Raji (cell line): ENCODE measurements around the gene NCOA7.

Experiments used
- POLR2A ChIP-seq: IDR thresholded peaks from 2 replicates; pipeline ENCODE4 v1.6.1; 2011; ENCODE audit warnings: low read depth, low read length, control low read depth; ENCODE audit not compliant: insufficient read depth

NCOA7 gene

DNA sequence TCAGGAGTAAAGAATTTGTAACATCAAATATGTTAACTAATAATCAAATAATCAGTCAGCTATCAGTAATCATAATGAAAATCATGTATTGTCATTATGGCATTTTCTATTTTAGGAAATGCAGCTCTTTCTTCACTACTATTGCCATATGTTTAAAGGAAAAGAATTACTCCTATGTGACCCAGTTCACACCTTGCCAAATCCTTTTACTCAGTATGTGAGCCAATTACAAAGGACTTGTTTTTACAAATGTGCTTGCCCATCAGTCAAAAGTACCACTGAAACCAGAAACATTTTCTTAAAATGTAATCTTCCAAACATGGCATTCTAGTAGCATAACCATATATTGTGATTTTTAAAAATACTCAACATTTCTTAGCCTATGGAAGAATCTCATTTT, 63.6 kb downstream of the NCOA7 start:
- no peak for TF ChIP-seq POLR2A

DNA sequence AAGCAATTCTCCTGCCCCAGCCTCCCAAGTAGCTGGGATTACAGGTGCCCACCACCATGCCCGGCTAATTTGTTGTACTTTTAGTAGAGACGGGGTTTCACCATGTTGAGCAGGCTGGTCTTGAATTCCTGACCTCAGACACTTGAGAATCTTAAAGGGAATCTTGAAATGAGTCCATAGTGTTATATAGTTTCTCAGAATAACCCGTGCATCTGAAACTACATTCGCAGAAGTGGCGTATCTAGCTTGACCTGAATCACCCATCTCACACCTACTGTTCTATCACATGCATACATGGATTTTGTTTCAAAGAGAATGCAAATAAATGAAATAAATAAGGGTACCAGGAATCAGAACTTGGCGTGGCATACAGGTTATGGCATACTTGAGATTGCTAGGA, 65.0 kb downstream of the NCOA7 start:
- TF ChIP-seq POLR2A = no peak

DNA sequence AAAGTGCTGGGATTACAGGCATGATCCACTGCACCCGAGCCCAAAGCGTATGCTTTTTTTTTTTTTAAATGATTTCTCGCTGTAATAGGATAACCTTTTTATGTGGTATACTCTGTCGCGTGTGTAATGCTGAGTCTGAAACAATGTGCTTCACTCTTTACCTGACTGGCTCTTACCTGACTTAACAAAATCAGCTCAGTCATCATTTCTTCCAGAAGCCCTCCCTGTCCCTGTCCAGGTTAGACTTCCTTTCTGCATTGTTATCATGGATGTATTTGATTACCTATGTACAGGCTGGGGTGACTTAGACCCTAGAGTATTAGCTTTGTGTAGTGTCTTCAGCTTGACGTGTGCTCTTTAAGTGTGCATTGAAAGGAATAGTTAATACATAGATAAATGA, 67.1 kb downstream of the NCOA7 start:
- TF ChIP-seq POLR2A = no peak

DNA sequence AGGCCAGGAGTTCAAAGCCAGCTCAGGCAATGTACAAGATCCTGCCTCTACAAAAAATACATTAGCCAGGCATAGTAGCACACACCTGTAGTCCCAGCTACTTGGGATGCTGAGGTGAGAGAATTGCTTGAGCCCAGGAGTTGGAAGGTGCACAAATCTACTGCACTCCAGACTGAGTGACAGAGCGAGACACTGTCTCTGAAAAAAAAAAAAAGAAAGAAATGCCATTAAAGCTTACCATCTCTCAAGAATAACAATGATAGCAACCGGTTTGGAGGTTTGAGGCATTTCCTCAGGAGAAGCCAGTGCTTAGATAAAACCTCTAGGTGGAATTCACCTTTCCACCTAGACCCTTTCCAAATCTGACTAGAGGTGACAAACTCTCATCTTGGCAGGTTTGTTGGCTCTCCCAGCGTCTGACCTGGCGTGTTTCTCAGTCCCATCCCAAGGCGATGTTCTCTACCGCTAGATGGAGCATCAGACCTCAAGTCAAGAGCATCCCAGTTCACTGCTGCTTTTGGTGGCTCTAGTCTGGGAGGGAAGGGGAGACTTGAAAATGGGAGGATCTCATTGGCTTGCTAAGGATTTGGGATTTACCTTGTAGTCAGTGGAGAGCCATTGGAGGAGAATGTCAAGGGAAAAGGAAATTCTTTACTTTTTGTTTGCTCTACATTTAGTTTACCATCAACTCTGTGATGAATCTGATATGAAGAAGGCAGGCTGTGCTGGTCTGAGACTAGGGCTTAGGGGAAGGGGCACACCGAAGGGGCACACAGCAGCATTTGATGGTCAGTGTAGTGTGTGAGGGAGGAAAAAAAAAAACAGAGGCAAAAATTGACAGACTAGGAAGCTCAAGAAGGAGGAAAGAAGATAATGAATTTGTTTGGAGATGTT, 67.9 kb downstream of the NCOA7 start:
- no peak for TF ChIP-seq POLR2A

DNA sequence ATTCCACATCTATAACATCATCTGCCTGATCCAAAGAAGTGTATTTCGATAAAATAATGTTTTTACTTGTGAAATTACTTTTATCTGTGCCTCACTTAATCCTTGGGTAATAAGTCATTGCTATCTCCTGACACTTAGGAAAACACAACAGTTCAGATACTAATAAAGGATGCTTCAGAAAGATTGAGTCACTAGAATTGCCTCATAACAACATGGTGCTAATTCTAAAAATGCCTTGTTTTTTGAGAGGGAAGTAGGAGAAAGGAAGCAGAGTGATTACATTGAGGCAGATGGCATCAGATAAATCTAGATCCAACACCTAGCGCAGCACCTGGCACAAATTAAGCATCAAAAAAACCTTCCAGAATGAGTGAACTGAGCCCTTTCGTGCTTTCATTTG, 69.0 kb downstream of the NCOA7 start:
- no peak for TF ChIP-seq POLR2A

DNA sequence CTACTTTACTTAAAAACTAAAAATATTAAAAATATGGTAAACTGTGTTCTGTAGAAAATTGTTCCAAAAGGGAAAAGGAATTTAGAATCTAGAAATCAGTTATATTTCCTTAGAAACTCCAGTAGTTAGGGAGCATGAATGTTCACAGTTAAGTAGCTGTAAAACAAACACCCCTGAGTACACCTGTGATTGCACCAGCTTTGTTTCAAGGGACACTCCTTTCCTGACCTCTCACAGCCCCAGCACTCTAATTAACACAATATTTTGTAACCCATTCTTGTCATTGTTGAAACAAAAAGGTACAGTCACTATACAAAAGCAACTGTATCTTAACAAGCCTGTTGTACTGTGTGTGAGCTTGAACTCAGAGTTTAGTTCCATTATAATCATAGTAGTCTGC, 72.3 kb downstream of the NCOA7 start:
- no peak for TF ChIP-seq POLR2A

DNA sequence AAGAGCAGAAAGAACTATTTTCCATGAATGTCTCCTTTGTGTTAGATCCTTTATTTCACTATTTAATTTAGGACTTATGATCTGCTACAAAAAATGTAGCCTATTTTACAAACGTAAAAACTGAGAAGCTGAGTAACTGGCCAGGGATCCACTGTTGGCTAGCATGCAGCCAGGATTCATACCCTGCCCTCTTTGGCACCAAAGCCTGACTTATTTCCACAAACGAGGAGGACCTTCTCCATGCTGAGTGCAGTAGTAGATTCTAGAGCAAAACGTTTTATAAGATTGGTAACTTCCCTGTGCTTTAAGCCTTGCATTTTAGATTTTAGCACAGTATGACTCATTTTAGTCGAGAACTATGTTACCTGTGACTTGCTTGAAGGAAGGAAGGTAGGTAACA, 74.3 kb downstream of the NCOA7 start:
- no peak for TF ChIP-seq POLR2A

DNA sequence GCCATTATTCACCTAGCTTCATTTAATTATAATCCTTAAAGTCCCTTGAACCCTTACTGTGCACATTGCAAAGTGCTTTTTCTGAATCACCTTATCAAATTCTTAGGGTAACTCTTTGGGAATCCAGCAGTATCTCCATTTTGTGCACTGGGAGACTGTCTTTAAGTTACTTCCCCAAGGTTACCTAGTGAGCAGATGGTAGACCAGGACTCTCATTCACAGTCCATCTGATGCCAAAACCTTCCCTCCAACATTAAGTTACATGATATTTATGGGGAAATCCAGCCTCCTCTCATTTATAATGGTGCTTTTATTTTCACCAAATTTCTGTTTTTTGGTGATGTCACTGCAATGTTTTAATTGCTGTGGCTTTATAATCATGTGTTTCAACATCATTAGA, 75.7 kb downstream of the NCOA7 start:
- TF ChIP-seq POLR2A = no peak

DNA sequence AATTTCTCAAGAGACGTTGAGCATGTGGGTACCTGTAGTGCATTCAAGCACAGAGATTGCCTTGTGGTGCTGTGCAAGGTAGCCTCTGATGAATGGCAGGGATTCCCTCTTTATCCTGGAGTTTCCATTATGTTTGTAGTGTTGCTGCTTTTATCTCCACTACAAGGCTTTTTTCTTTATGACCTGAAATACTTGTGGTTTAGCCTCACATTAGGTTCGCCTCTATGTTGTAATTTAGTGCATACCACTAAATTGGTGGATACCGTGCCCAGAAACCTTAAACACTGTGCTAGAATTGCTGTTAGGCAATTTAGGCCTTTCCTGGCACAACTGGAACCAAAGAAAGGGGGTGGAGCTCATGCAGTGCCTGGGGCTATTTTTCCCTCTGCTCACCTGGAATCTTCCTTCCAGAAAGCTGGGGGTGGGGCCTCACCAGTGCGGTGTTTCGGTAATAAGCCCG, 76.8 kb downstream of the NCOA7 start:
- no peak for TF ChIP-seq POLR2A

DNA sequence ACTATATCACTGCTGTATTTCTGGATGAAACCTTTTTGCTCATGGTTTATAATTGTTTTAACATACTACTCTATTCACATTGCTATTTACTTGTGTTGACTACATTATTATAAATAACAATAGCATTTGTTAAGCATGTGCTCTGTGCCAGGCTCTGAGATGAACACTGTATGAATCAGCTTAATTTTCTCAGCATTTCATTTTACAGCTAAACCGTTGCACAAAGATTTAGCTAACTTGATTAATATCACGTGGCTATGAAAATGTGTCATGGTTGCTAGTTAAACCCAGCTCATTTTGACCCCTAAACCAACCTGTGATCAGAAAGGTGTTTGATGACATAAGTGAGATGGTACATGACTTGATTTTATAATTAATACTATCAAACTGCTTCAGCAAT, 77.5 kb downstream of the NCOA7 start:
- no peak for TF ChIP-seq POLR2A

DNA sequence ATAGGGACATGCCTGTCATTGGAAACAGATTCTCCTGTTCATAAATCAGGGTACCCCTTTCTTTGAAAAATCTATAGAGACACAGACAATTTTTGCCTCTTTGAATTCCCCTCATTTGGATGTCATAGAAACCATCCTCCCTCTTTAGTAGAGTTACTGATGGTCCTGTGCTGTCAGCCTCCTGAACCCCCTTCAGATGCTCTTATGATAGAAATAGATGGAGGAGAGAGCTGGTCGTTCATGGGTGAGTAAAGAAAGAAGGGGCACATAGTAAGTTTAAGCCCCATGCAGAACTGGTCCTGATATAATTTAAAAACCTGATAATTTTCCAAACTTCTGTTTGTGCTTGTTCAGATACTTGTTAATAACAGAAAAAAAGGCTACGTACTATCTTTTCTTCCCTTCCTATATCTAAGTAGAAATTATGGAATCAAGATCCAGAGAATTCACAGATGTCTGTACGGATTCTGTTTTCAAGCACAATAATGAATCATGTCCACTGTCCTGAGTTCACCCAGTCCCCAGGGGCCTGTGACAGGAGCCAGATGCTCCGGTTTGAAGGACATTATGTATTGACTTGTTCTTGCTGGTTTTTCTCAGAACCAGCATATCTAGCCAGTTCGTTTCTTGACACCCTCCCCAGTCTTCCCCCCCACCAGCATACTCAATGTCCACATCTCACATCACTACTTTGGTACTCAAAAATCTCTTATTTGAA, 78.1 kb downstream of the NCOA7 start:
- no peak for TF ChIP-seq POLR2A

DNA sequence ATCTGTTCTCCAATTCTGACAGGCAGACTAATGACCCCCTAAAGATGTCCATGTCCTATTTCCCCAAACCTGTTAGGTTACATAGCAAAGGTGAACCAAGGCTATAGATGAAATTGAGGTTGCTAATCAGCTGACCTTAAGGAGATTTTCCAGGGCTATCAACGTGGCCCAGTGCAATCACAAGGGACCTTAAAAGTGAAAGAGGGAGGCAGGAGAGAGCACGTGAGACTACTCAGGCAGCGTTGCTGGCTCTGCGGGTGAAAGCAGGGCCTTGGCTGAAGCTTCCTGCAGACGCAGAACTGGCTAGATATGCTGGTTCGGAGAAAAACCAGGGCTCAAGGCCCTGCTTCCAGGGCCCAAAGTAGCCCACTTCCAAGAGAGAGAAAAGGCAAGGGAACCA, 78.7 kb downstream of the NCOA7 start:
- no peak for TF ChIP-seq POLR2A

DNA sequence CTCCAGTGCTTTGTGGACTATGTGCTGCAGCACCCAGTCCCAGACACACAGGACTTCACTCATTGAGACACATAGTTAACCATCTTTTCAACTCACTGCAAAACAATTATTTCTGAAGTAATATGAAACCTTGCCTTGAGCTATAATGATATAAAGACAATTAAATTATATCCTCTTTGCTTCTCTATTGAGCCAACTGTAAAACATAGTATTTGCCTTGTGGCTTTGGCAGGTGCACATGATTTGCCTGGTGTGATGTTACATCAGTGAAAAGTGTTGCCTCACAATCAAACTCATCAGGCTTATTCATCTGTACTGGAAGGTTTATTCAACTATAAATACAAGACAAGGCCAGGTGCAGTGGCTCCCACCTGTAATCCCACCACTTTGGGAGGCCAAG, 80.6 kb downstream of the NCOA7 start:
- TF ChIP-seq POLR2A = no peak

DNA sequence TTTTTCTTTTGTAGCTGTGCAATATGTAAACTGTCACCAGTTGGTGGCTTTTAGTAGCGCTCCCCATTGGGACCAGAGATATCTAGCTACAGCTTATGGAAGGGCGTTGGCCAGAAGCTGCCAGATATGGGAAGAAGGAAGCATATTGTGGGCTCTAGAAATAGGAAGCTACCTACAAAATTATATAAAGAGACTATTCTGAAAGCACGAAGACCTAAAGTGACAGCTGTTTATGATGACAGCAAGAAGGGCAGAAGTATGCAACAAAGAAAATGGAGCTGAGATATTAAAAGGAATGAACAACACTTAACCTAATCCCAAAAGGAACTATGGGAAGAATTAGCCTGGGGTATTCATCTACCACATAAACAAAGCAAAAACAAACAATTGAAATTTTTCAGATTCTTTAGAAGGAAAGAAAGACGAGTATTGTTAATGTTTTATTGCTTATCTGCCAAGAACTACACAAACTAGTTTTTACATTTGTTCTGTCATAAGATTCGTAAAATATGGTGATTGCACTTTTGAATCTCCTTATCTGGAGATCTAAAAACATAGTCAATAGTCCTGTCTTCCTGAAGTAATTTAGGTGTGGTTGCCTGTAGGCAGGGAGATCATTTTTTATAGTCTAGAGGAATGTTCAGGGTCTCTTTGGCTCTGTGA, 81.6 kb downstream of the NCOA7 start:
- no peak for TF ChIP-seq POLR2A

DNA sequence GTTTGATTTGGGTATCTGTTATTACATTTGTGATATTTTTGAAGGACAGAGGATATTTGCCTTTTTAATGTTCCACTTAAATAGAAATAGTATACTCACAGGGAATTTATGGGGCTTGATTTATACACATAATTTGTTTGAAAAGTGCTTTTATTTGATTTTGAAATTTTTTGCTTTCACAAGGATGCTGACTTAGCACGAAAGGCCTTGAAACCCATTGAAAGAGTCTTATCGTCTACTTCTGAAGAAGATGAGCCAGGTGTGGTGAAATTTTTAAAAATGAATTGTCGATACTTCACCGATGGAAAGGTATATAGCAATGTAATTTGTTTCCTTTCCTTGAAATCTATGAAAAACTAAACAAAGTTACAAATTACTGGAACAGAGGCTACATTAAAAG, 91.5 kb downstream of the NCOA7 start:
- no peak for TF ChIP-seq POLR2A
